NCI-H128 (cell line): ENCODE data around the gene CRISP2.
"Not testable (repeated sequence)": the region's sequence is repeated elsewhere in the genome, so short reads cannot be mapped to it uniquely, and the experiment has no call there.

Experiments
- DNase-seq: peaks from one replicate; lab custom pipeline; 2025; ENCODE audit not compliant: unreplicated experiment; lab: John Stamatoyannopoulos, UW

The CRISP2 gene

DNA sequence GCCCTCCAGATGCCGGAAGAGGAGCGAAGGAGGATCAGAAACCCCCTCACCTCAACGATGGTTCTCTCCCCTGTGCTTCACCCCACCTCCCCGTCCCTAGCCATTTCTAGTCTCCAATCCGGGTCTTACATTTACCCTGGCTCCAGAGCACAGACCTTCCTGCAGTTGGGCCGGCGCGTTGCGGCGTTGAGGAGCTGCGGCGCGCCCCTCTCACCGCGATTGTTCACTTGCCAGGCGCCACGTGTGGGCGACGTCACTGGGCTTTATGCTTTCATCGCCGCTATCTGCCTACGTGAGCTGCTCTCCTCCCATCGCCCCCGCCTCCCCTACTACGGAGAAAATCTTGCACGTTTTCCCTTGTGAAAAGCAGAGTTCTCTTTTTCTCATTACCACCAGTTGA is at the start of gene CRISP2:
Gene CRISP2 (minus strand): TSS at position 198 of the 400 bp plus-strand sequence. CDS start 4,347 bp downstream, outside the sequence.
- no peak for DNase-seq

DNA sequence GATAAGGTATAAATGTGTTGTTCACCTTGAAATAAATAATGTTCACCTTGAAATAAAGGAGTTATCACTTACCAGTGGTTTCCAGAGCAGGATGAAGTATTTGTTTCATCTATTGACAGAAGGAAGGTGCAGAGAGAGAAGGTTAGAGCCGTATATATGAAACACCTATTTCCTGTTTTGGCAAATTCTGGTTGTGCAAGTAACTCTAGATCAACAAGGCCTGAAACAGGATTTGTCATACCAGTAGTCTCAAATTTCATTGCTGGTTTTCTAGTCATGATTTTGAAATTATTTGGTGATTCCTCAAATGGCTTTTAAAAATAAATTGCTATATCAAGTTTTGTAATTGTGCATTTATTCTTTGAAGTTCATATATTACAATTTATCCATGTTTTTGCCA is 30.9 kb upstream of the CRISP2 start, which contains the start of gene CRISP3:
Gene CRISP3 (minus strand): TSS at position 130 of the 400 bp plus-strand sequence. CDS start 21 bp downstream, at position 109.
- no peak for DNase-seq

- no peak for DNase-seq
Measured at GRCh38 chr6:49743429-49743828, 30.1 kb upstream of the CRISP2 start.

DNA sequence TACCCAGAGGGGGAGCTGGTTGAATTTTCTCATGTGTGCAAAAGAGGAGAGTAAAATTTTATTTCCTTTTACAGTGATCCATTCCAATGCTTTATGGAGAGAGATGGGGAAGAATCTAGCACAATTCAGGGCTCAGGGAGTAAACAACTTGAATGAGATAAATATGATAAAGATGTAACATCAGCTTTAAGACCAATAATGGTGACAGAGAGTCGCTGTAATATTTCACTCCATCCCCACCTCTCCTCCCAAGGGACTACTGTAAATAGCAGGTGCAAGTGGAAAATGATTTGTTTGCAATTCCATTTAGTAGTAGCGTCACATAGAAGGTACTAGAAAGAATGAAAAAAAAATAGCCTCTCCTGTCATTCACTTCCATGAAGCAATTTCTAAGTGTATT is 26.1 kb upstream of the CRISP2 start:
- DNase-seq, result no peak

DNA sequence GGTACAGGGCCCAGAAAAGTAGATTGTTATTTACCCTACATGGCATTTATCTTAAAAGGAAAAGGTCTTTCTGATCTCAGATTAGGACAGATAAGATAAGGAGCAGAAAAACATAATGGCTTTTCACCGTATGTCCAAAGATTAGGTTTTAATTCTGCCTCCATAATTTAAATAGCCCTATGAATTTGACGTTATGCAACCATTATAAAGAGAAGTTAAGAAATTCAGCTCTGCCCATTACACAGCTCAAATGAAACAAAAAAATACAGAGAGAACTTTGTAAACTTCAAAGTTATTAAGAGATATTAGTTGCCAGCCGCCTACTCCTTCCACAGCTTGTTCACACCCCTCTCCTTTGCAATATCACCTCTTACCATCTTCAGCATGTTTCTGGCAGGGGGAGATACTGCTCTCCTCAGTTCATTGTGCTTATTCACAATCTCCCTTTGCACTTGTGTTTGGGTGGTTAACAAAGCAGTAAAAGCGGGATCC is 22.7 kb upstream of the CRISP2 start:
- DNase-seq, result no peak

- DNase-seq, result no peak
Measured at GRCh38 chr6:49733680-49734079, 20.3 kb upstream of the CRISP2 start.

DNA sequence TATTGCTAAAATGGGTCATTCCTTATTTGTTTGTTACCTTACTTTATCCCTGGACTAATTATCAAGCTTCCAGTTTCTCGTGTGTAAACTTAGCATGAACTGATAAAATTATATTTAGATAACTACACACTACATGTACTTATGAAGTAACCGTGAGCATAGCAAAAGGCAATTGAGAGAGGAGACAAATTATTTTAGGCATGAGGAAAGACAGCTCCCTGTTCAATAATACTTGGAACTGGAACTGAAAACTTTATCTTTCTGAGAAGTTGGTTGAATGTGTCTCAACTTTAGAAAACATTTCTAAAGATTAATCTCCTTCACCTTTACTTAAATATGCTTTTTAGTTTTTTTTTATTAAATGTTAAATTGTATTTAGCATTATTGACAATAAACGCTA is 19.4 kb upstream of the CRISP2 start:
- no peak for DNase-seq

GRCh38 chr6:49730251-49730650 is 16.9 kb upstream of the CRISP2 start:
- no peak for DNase-seq

GRCh38 chr6:49723917-49724316 is 10.6 kb upstream of the CRISP2 start:
- DNase-seq, result not testable (repeated sequence)

DNA sequence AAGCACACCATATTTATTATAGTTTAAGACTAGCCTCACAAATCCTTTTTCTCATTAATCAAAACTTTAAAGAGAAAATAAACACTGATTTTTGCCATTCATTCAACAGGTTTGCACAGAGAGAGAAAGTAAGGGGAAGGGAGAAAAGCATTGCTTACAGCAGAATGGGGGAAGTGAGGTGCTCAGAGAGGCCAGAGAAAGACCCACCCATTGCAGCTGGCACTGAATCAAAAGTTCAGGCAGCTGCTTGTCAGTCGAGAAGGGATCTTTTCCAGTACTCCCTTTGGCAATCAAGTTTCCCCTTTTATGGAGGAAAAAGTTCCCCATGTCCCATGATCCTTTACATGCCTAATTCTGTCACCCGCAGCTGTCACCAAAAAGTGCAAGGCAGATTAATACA is 8.0 kb upstream of the CRISP2 start:
- DNase-seq, result no peak

DNA sequence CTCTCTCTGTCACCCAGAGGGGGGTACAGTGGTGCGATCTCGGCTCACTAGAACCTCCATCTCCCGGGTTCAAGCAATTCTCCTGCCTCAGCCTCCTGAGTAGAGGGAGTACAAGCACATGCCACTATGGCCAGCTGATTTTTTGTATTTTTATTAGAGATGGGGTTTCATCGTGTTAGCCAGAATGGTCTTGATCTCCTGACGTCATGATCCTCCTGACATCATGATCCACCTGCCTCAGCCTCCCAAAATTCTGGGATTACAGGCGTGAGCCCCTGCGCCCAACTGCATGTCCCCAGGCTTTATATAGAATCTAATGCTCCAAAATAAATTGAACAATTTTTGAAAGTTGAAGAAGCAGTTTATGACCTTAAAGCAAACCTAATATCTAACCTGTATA is 7.0 kb upstream of the CRISP2 start:
- no peak for DNase-seq

GRCh38 chr6:49698478-49698877 is 14.9 kb downstream of the CRISP2 start:
- DNase-seq, result no peak

- no peak for DNase-seq
Measured at GRCh38 chr6:49693512-49693911, 19.8 kb downstream of the CRISP2 start.

DNA sequence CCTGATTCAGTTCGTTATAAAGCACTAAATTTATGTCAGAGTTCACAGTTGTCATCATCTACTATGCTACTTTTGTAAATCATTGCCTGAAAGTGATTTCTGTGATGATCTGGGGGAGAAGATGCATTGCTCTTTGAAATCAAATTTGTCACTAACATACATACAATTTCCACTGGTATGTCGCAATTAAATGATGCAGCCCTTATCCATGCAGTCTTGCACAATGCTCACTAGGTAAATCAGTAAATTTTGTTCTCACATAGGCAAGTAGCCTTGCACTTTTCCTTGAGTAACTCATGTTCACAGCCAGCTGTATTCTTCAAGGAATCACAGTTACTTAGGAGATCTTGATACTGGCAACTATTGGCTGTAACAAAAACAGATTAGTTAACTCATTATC is 20.8 kb downstream of the CRISP2 start:
- DNase-seq, result no peak

DNA sequence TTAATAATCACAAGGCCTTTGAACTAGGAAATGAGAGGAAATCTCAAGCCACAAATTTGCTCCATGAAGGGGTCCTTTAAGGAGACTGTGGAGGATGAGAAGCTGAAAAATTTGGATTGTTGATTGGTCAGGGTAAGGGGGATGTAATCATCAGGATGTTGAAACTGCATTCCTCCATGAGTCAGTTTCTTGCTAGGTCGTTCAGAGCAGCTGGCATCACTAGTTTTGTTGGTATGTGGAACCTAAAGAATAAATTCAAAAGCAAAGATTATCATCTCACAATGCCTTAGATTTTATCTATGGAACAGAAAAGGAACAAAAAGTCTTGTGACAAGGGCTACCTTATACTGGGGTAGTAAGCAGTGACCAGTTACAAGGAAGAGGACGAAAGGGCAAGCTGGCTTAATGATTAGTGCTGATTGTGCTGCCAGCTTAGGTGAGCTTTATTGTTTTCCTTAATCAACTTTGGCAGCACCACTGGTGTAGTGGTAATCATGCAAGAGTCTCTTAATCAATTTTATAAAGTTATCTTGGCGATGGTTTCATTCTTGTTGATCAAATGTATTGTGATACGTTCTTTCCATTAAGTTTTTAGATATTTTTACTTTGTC is 36.6 kb downstream of the CRISP2 start:
- DNase-seq, result no peak

DNA sequence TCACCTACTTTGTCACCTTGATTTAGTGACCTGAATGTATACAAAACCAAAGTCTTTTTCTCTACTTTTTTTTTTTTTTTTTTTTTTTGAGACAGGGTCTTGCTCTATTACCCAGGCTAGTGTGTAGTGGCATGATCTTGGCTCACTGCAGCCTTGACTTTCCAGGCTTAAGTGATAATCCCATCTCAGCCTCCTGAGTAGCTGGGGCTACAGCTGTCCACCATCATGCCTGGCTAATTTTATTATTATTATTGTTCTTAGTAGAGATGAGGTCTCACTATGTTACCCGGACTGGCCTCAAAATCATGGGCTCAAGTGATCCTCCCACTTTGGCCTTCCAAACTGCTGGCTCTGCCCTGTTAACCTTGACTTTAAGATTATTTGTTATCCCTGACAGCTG is 37.5 kb downstream of the CRISP2 start:
- DNase-seq, result no peak

DNA sequence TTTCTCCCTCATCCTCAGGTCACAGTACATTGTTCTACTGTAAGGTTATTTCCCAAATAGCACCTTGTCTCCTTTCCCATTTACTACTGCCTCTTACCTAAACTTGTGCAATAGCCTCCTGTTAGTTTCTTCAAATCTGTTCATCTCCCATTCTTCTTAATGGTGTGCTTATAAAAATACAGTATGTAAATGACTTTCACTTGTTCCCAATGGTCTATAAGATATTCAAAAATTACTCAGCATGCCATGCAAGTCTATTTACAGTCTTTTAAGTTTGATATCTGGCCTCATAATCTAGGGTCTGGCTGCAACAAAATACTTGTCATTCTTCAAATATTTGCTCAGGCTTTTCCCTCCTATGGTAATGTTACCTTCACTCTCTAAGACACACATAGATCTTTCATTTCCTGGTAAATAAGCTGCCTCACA is 45.2 kb downstream of the CRISP2 start:
- no peak for DNase-seq

DNA sequence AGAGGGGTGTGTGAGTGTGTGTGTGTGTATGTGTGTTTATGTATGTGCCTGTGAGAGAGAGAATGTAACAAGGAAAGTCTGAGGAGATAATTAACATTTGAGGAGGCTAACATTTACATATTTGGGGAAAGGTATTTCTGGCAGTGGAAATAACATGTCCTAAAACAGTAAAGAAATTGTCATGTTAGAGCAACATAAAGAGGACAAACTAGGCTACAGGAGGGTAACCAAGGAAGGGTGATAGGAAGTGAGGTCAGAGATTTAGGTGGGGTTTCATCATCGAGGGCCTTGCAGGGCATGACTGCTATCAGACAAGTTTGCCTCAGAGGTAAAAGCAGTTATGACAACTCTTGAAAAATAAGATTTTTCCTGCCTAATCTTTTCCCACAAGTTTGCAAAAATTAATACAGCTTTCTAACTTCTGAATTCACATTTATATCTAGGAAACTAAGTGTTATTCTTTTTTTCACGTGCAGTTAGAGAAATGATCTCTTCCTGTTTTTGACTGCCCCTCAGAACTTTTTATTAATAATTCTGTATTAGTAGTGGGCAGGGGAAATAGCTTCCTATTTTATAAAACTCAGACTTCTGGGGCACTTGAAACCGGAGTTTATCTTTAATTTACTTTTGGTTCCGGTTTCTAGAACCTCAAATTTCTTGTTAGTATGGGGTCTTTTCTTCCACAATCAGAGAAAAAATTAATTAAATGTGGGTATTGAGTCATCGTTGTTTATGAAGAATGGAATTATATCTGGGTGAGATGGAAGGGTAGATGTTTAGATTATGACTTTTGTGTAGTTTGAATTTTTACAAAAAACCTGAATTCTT is 46.2 kb downstream of the CRISP2 start:
- DNase-seq, result no peak

GRCh38 chr6:49666480-49666879 is 46.9 kb downstream of the CRISP2 start:
- DNase-seq, result no peak

DNA sequence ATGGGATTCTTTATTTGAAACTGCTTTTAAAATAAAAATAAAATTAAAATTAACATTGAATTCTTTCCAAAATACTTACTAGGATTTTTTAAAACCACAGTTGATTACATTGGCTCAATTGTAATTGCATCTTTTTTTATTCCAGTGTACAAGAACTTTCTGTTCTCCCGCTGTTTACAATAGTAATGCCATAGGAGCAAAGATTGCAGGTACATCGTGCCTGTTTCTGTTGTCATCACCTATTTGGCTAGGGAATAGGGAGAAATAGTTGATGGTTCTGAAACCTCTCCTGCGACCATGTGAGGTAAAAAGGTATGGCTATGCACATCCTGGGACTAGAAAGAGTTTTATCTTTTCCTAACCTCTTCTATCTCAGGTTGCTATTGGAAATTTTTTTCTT is 48.5 kb downstream of the CRISP2 start:
- no peak for DNase-seq

- DNase-seq, result not testable (repeated sequence)
Measured at GRCh38 chr6:49664054-49664453, 49.3 kb downstream of the CRISP2 start.

DNA sequence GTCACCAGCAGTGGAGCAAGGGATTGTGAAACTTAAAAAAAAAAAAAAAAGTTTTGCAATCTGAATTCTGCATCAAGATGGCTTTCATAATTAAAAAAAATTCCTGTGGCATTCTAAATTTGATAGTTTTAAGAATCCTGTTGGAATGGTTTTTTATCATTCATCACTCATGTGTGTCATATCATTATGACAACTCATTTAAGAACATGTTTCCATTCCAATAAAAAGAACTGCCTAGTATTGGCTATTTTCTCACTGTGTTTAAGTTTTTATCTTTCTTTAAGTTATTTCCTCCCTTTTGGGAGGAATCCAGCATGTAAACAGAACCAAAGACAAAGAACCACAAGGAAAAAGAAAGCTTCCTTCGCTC is 50.5 kb downstream of the CRISP2 start:
- no peak for DNase-seq
